Measurements from ENCODE around the gene TNNT3.

DNA sequence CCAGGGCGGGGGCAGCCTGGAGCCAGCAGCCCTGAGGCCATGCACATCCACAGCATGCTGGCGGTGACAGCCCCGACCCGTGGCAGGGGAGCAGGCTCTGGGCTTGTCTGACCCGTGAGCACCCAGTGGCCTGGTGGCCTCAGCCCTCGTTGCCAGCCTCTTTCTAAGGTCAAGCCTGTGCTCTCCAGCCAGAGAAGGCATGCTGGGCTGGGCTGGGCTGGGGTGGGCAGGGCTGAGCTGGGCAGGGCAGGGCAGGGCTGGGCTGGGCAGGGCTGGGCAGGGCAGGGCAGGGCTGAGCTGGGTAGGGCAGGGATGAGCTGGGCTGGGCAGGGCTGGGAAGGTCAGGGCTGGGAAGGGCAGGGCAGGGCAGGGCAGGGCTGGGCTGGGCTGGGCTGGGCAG lies 67.5 kb downstream of the TNNT3 start:
- TF ChIP-seq, protein P1, sequence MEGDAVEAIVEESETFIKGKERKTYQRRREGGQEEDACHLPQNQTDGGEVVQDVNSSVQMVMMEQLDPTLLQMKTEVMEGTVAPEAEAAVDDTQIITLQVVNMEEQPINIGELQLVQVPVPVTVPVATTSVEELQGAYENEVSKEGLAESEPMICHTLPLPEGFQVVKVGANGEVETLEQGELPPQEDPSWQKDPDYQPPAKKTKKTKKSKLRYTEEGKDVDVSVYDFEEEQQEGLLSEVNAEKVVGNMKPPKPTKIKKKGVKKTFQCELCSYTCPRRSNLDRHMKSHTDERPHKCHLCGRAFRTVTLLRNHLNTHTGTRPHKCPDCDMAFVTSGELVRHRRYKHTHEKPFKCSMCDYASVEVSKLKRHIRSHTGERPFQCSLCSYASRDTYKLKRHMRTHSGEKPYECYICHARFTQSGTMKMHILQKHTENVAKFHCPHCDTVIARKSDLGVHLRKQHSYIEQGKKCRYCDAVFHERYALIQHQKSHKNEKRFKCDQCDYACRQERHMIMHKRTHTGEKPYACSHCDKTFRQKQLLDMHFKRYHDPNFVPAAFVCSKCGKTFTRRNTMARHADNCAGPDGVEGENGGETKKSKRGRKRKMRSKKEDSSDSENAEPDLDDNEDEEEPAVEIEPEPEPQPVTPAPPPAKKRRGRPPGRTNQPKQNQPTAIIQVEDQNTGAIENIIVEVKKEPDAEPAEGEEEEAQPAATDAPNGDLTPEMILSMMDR (conservative IDR thresholded peaks at IDR 0.05; ENCODE audit: low read length): no peak
- no peak for TF ChIP-seq EZH2phosphoT487 (IDR thresholded peaks at IDR 0.05; ENCODE audit: borderline replicate concordance, low read depth, low read length)
